ENCODE measurements around the gene FOXP1.
"Not testable (repeated sequence)": the region's sequence is repeated elsewhere in the genome, so short reads cannot be mapped to it uniquely, and the experiment has no call there.

Gene FOXP1

DNA sequence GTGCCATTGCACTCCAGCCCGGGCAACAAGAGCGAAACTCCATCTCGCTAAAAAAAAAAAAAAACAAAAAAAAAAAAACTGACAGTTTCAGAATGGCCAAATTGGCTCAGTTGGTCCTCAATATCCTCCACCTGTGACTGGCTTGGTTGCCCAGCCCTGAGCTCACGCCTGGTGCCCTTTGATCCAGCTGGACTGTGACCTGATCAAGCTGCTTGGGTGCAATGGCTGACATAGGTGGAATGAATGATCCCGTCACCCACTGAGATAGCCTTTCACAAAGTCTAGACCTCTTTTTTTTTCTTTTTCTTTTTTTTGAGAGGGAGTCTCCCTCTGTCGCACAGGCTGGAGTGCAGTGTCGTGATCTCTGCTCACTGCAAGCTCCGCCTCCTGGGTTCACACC, 254.6 kb downstream of the FOXP1 start:
- no peak for DNase-seq (ENCODE audit: low read depth)

DNA sequence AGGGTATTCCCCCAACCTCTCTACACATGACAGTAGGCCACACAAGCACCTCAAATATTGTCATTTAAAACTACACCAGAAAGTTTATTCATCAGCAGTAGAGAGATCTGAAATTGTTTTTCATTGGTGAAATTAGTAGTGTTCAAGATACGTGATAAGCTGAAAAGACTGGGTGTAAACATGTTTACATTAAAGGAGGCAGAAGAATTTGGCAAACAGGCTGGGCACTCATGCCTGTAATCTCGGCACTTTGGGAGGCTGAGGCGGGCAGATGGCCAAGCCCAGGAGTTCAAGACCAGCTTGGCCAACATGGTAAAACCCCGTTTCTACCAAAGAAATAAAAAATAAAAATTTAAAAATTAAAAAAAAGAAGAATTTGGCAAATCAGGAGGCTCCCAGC, 255.6 kb downstream of the FOXP1 start:
- no peak for DNase-seq (ENCODE audit: low read depth)

DNA sequence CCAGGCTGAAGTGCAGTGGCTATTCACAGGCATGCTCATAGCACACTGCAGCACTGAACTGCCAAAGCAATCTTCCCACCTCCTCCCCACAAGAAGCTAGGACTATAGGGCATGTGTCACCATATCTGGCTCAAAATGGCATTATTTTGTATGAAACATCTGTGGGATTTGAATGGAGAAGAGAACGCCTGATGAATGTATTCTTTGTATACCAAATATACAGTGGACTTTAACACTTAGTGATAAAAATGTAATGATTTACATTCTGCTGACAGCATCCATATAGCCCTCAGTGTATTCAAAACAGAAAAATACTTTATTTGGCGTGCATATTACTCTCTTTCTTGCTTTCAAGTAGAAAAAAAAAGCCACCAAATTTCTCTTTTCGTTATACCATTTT, 257.8 kb downstream of the FOXP1 start:
- no peak for DNase-seq (ENCODE audit: low read depth)

DNA sequence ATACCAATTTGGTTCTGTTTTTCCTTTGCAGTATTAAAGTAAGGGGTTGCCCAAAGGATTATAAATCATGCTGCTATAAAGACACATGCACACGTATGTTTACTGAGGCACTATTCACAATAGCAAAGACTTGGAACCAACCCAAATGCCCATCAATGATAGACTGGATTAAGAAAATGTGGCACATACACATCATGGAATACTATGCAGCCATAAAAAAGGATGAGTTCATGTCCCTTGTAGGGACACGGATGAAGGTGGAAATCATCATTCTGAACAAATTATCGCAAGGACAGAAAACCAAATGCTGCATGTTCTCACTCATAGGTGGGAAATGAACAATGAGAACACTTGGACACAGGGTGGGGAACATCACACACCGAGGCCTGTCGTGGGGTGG, 259.3 kb downstream of the FOXP1 start:
- not testable (repeated sequence) for DNase-seq (ENCODE audit: low read depth)

DNA sequence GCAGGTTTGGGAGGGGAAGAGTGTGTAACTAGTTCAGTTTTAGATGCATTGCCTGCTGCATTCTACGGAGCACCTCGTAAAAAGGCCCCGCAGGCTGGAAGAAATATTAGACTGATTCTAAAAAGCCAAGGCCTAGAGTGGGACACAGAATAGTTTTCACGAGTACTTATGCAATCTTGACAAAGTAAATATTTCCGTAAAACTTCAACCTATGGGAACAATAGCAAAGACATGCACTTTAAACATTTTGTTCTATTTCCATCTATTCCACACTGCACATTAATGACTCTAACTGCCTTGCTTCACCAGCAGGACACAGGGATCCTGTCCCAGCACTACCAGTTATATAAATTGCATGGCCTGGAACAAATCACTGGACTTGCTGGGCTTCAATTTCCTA, 260.0 kb downstream of the FOXP1 start:
- no peak for DNase-seq (ENCODE audit: low read depth)

DNA sequence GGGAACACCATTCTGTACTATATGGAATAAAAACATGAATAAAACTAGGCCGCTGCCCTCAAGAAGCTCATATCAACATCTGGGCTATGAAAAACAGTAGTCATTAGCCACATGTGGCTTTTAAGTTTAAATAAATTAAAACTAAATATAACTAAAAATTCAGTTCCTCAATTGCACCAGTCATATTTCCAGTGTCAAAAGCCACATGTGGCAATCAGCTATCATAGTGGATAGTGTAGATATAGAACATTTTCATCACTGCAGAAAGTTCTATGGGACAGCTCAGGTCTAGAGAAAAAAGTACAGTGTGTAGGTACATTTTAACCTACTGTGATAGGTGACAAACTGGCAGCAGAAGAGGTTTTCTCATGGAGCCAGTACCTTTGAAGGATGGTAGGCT, 261.4 kb downstream of the FOXP1 start:
- no peak for DNase-seq (ENCODE audit: low read depth)

DNA sequence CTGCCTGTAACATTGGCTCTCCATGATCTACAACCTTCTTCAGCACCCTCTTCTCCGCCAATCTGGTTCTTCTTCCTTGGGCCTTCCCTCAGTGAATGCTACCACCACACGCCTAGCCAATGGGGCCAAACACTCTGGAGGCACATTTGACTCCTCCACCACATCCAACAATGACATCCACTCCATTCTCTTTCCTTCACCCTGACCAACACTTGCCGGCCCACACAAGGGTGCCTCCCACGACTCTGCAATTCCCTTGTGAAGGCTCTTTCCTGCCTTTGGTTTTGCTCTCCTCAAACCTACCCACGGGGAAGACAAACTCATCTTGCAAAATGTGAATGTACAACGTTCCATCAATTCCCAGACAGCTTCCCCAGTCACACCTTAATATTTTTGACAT, 263.8 kb downstream of the FOXP1 start:
- DNase-seq (ENCODE audit: low read depth): no peak

DNA sequence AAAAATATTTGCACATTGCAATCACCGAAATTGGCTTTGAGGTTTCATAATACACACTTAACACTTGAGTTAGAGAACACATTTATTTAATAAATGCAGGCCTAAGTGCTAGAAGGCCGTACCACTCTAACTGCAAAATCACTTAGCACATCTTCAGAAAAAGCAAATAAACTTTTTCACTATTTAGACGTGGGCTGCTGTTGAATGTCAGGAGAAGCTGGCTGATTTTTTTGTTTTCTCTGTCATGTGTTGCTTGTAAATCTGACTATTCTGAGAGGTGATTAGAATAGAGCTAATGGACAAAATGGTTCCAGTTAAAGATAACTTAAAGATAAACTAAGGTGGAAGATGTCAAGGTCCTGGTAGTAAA, 265.1 kb downstream of the FOXP1 start:
- no peak for DNase-seq (ENCODE audit: low read depth)

DNA sequence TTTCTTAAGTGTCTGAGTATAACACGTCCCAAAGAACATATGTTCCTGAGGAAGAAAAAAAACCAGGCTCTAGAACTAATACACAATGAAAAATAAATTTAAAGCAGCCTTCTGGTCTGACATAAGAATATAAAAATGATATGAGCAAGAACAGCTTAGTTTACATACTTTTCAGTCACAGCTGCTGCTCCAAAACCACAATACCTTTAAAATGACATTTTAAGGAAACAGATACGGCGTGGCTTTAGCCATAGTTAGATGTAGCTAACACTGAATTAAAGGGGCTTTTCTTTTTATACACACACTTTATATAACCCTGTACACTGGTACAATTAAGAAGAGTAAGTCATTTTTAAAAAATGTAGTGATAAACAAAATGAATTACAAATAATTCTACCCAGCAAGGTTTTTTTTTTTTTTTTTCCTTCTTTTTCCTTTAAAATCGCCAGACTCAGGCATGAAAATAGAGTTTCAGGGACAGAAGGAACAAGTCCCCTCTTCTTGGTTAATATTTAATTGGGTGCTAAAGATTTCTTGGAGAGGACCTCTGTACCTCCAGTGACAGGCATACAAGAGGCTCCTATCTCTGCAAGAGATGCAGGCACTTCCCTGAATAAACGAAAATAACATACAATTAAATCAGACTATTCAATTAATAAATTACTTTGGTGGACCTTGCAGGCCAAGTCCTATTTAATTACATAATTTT, 265.6 kb downstream of the FOXP1 start:
- no peak for DNase-seq (ENCODE audit: low read depth)

DNA sequence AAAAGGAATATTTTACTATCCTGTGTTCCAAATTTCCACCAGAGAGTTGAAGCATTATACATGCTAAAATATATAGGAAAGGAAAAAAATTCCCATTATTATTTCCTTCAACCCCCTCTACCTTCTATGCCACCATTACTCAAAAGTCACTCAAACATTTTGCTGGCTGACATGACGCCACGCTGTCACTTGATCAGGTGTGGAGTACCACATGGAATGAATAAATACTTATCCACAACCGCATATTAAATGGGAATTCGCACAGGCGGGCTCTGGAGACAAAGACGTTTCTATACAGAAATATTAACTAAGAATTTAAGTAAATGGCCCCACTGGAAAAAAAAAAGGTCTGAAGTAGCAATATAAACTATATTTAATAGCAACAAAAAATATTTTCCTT, 266.4 kb downstream of the FOXP1 start:
- no peak for DNase-seq (ENCODE audit: low read depth)

DNA sequence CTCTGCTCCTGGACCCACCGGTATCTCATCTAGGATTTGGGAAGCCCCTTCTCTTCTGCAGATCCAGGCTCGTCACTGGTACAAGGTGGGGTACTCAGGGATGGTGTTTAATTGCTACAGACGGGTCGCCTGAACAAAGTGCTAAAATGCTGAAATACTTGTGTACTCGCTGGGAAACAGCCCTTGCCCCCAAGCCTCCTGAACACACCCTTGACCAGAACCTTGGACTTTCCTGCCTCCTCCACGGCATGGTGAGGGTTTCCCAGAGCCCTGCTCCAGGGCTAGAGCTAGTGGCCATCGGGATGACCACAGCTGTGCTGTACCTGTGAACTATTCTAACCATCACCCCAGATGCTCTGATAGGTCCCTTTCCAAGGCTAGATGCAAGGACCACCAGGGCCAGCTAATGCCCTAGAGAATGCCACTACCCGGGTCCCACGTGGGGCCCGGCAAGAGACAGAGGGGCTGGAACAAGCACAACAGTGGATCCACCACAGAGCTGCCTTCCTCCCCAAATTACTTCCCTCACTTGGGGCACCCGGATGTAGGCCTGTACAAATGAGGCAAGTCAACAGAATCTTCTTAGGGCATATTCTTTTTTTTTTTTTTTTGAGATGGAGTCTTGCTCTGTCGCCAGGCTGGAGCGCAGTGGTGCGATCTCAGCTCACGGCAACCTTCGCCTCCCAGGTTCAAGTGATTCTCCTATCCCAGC, 267.3 kb downstream of the FOXP1 start:
- DNase-seq (ENCODE audit: low read depth): no peak

DNA sequence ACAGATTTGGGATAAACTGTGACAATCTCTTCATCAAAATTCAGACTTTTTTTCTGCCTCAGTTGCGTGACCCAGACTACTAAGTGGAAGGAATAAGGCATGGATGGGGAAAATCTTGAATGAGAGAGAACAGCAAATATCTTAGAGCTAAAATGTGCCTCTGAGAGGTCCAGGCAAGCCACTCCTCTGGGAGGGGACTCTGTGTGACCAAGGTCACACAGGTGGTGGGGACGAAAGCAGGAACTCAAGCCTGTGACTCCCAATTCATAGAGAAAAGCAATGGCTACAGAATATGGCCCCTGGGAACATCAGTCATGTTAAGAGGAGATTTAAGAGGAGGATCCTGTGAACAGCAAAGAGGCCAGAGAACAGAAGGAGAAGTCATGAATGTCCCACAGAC, 268.1 kb downstream of the FOXP1 start:
- no peak for DNase-seq (ENCODE audit: low read depth)

DNA sequence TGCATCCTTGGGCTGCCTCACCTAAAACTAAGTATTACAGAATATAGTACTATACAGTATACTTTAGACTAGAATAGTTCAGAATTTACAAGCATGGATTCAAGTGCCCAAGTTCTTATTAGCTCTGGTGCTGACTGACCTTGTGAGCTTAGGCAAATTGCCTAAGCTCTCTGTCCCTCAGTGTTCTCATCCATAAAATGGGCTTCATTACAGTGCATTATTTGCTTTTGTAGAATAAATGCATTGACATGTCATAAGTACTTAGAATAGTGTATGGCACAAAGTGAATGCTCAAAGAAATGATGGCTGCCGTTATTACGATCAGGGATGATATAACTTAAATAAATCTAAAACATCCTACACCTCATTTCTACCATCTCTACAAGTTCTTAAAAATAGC, 269.7 kb downstream of the FOXP1 start:
- no peak for DNase-seq (ENCODE audit: low read depth)

DNA sequence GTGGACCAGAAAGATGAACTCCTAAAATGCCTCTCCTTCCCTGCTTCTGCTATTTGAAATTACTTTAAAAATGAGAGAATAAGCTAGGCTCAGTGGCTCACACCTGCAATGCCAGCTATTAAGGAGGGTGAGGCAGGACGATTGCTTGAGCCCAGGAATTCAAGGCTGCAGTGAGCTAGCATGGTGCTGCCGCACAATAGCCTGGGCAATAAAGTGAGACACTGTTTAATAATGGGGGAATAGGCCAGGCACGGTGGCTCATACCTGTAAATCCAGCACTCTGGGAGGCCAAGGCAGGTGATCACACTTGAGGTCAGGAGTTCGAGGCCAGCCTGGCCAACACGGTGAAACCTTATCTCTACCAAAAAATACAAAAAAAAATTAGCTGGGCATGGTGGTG, 271.1 kb downstream of the FOXP1 start:
- DNase-seq (ENCODE audit: low read depth): no peak

DNA sequence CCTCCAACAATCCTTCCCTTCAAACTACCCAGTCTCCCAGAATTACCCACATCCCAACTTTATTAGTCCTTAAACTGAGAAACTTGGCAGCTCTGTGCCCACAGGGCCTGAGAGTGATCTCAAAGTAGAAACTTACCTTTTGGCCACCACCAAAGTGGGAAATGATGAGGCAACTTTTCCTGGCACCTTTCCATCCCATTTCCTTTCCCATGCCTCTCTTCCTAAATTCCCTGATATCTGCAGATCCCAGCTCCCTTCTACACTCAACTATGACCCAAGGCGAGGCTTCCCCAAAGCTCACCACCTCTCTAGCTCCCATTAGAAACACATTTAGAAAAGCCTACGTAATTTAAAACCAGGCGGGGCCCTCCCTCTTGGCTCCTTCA, 271.9 kb downstream of the FOXP1 start:
- no peak for DNase-seq (ENCODE audit: low read depth)

DNA sequence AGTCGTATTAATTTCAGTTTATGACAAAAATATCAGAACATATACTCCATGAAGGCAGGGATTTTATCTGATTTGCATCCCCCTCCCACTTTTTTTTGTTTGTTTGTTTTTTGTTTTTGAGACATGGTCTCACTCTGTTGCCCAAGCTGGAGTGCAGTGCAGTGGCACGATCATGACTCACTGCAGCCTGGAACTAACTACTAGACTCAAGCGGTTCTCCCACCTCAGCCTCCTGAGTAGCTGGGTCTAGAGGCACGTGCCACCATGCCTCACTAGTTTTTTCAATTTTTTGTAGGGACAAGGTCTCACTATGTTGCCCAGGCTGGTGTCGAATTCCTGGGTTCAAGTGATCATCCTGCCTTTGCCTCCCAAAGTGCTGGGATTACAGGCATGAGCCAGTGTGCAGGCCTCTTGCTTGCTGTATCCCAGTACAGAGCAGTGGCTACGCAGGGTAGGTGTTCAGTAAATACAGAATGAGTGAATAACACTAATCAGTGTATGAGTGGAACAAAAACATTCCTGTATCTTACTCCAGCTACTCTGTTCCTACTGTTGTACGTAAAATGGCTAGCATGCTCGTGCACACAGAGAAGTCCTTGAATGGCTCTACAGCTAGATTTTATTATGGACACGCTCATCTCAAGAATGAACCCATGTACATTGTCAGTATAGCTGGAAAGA, 272.4 kb downstream of the FOXP1 start:
- DNase-seq (ENCODE audit: low read depth): no peak

DNA sequence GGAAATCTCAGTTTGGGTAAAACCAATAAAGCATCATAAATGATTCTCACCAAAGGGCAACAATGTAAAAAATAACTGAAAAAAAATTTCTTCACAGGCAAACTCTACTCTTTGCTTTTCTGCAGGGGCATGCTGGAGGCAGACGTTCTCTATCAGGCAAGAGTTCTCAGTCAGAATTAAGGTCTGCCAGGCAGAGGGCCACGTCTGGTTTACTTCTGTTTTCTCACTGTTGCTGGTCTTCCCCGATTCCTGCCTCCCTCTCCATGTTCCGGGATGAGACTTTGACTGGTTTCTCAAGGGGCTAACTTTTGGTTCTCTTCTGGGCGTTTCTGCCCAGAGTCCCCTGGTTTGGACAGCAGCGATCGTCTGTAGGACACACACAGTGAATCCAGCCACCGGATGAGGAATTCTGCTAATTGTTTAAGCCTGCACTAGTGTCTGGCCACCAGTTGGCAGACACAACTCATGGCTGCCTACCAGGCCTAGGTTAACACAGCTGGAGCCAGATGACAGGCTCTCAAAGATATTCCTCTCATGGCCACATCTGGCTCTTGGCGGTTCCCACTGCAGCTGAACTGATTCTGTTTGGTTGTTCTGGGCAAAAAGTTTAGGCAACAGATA, 273.1 kb downstream of the FOXP1 start:
- no peak for DNase-seq (ENCODE audit: low read depth)

DNA sequence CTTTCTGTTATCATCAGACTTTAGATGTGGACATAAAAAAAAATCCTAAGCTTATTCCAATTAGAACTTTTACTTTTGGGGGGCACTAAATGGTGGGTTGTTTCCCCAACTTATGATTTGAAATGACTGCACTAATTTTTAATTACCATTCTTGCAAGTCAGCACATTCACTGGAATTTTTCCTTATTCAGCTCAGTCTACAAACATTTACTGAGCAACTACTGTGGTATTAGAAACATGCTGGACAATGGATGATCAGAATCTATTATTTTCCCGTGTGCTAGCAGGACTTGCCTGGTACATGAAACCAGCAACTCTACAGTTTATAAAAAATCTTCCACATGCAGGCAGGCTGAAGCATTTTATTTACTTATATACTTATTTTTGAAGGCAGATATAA, 273.6 kb downstream of the FOXP1 start:
- DNase-seq (ENCODE audit: low read depth): no peak

DNA sequence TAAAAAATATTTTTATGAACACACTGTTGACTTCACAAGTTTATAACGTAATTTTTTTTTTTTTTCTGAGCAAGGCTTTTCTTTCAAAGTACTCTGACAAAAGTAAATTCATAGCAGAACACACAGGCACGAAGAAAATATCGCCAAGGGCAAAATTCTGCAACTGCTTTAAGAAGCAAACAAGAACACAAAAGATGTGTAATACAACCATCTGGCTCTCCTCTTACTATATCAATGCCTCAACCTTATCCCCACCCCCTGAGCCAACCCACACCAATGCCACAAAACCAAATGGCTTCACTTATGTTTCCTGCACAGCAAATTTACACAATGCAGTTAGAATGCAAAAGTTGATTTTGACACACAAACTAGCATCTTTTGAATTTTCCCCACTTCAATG, 274.2 kb downstream of the FOXP1 start:
- DNase-seq (ENCODE audit: low read depth): no peak

DNA sequence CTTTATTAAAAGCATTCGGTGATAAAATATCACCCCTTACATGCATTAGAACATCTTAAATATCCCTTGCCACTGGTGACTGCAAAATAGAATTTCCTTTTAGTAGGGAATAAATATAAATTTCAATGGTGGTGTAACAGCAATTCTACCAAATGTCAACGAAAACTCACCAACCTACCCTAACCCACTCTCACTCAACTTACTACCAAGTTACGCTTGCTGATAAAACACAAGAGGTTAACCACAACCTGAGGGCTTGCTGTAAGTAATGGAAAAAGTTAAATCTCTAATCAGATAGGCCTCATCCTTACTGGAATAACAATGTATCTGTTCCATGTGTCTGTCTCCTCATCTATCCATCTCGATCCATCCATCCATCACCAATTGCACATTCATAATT, 274.7 kb downstream of the FOXP1 start:
- no peak for DNase-seq (ENCODE audit: low read depth)

DNA sequence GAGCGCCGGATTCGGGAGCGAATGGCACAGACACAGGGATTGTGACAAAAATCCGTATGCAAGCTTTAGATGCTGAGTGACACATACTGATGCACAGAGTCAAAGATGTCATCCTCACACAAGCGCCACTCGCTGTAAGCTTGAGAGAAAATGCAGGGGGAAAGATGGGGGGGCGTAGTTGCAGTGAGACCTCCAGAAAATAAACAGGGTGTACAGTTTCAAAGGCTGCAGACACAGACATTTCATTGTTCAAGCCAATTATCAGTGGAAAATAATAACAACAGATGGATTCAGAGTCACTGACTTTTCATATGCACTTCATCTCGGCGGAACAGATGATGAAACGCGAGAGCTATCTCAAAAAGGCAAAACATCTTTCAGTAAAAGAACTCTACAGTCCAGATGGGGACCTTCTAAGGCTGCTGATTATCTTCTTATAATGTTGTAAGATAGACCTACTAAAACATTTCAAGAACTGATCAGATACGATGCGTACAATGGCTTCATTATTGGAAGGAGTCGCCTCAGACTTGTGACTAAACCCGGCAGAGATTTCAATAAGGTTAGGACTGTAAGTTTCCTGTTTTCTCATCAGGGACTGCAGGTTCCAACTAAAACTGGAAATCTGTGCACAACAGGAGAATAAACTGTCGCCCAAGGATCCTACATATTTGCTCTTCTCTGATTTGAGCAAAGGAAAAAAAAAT, 275.4 kb downstream of the FOXP1 start:
- no peak for DNase-seq (ENCODE audit: low read depth)
